HCT116 (cell line): ENCODE measurements around the gene MSANTD3.

ENCODE experiments used
- CEBPB ChIP-seq: IDR thresholded peaks from 2 replicates; pipeline ENCODE4 v1.6.1; 2012; ENCODE audit warnings: low read depth
- EGR1 ChIP-seq: IDR thresholded peaks from 2 replicates; pipeline ENCODE4 v1.6.1; 2012; ENCODE audit warnings: low read depth
- POLR2A ChIP-seq: IDR thresholded peaks from 2 replicates; pipeline ENCODE4 v1.7.0; 2011; ENCODE audit warnings: borderline replicate concordance; ENCODE audit not compliant: insufficient read depth, insufficient read length; ENCODE audit errors: extremely low read depth
- SP1 ChIP-seq: IDR thresholded peaks from 2 replicates; pipeline ENCODE4 v1.6.1; 2012; ENCODE audit warnings: low read depth
- YY1 ChIP-seq: IDR thresholded peaks from 2 replicates; pipeline ENCODE4 v1.6.1; 2011; ENCODE audit warnings: low read length, low read depth, moderate library complexity, mild to moderate bottlenecking; ENCODE audit not compliant: insufficient replicate concordance; ENCODE audit errors: extremely low read depth
- TF ChIP-seq, protein P1 (sequence below), 3 experiments: fragments of 200-600 bp in 1 of 3; sonication (generic) in 1 of 3; IDR thresholded peaks in 2 of 3; conservative IDR thresholded peaks in 1 of 3; 2 replicates each; pipeline ENCODE4 v1.5.1; 2012 to 2017; ENCODE audit warnings: low read depth in 2 of 3, low read length in 2 of 3, antibody characterized with exemption in 1 of 3, borderline replicate concordance in 1 of 3, control low read depth in 1 of 3, mild to moderate bottlenecking in 1 of 3, mixed read lengths in 1 of 3, mixed run types in 1 of 3, moderate library complexity in 1 of 3; ENCODE audit not compliant: insufficient read depth in 1 of 3

GRCh38 chr9:100473276-100474081 lies 46.5 kb downstream of the MSANTD3 start:
- TF ChIP-seq, protein P1, sequence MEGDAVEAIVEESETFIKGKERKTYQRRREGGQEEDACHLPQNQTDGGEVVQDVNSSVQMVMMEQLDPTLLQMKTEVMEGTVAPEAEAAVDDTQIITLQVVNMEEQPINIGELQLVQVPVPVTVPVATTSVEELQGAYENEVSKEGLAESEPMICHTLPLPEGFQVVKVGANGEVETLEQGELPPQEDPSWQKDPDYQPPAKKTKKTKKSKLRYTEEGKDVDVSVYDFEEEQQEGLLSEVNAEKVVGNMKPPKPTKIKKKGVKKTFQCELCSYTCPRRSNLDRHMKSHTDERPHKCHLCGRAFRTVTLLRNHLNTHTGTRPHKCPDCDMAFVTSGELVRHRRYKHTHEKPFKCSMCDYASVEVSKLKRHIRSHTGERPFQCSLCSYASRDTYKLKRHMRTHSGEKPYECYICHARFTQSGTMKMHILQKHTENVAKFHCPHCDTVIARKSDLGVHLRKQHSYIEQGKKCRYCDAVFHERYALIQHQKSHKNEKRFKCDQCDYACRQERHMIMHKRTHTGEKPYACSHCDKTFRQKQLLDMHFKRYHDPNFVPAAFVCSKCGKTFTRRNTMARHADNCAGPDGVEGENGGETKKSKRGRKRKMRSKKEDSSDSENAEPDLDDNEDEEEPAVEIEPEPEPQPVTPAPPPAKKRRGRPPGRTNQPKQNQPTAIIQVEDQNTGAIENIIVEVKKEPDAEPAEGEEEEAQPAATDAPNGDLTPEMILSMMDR (IDR thresholded peaks at IDR 0.05 in 2 of 3, conservative IDR thresholded peaks at IDR 0.05 in 1 of 3; ENCODE audit: borderline replicate concordance in 1 of 3, insufficient read depth in 1 of 3, low read depth in 2 of 3, low read length in 2 of 3): no peak
- no peak for TF ChIP-seq EGR1
- no peak for TF ChIP-seq CEBPB
- no peak for TF ChIP-seq SP1
- no peak for TF ChIP-seq YY1
- TF ChIP-seq POLR2A: no peak
